HG02943 (cell line): ENCODE data around the gene PRPSAP2.
"Not testable (repeated sequence)": the region's sequence is repeated elsewhere in the genome, so short reads cannot be mapped to it uniquely, and the experiment has no call there.

Experiments
- ATAC-seq: cut with Tn5 transposase; IDR thresholded peaks from one replicate; pipeline ENCODE4 v1.9.1; 2021; ENCODE audit warnings: mild to moderate bottlenecking, low read depth, moderate library complexity; ENCODE audit not compliant: unreplicated experiment

Gene PRPSAP2

DNA sequence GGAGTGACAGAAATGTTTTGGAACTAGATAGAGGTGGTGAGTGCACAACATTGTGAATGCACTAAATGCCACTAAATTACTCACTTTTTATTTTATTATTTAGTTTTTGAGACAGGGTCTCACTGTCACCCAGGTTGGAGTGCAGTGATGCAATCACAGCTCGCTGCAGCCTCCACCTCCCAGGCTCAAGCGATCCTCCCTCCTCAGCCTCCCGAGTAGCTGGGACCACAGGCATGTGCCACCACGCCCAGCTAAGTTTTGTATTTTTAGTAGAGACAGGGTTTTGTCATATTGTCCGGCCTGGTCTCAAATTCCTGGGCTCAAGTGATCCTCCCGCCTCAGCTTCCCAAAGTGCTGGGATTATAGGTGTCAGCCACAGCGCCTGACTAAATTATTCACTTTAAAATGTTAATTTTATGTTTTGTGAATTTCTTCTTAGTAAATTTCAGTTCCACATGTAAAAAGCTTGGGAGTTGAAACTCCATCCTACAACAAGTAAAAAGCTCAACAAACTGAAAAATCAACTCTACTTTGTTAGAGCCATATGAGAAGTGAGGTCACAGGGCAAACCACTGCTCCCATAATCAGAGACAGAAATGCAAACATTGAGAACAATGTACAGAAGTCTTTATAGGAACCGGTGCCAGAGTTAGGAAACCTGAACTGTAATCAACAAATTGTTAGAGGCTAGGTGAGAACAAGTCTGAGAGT is 80.2 kb downstream of the PRPSAP2 start:
- ATAC-seq: no peak

DNA sequence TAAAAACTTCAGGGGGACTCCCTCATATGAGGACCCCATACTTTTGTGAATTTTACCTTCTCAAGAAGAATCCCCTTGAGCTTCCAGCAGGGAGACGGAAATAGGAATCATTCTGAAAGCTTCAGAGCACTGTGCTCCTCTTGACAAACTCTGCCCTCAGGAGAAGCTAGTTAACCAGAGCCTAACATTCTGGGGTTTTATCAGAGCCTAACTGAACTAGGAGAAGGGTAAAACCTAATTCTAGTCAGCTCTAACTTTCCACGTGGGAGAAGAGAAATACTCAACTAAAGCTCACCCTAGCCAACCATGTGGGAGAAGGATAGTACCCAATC is 80.7 kb downstream of the PRPSAP2 start:
- no peak for ATAC-seq

DNA sequence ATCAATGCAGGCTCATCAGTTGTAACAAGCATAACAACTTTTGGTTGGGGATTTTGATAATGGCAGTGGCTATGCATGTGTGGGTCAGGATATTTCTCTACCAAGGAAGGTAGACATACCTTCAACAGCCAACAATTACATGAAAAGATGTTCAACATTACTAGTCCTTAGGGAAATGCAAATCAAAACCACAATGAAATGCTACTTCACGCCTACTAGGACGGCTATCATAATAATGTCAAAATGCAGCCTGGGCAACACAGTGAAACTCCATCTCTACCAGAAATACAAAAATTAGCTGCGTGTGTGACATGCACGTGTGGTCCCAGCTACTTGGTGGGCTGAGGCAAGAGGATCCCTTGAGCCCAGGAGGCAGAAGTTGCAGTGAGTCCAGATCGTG is 86.7 kb downstream of the PRPSAP2 start:
- no peak for ATAC-seq

DNA sequence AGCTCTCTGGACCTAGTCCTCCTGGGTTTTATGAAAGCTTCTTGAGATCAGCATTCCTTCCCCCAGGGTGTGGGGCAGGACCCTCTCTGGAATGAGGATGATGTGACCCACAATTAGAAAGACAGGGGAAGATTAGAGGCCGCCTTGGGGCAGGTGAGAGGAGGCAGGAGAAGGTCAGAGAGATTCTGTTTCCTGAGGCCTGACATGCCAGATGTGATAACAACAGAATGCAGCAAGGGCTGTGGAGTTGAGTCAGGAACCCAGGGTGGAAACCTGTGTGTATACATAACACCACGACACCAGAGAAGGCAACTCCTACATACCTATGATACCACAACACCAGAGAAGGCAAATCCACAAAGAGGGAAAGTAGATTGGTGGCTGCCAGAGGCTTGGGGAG is 88.6 kb downstream of the PRPSAP2 start:
- ATAC-seq: no peak

DNA sequence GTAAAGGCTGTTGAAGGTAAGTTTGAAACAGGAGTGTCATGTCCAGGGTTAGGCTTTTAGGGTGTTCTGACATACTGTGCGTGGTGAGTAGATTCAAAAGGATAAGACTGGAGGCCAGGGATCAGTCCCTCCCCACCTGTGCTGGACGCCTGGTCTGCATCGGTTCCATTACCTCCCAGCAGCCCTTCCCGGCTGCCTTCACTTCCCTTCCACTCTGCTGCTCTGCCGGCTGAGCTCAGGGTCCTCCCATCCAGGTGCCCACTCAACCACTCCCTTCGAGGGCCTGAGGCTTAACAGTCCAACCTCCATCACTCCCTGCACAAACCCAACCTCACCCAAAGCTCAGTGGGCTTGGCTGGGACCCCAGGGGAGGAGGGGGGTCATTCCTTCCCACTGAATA is 89.9 kb downstream of the PRPSAP2 start:
- ATAC-seq: no peak

- ATAC-seq: no peak
Observed at GRCh38 chr17:18948476-18949006, 90.6 kb downstream of the PRPSAP2 start.

GRCh38 chr17:18949566-18949965 is 91.6 kb downstream of the PRPSAP2 start:
- no peak for ATAC-seq

DNA sequence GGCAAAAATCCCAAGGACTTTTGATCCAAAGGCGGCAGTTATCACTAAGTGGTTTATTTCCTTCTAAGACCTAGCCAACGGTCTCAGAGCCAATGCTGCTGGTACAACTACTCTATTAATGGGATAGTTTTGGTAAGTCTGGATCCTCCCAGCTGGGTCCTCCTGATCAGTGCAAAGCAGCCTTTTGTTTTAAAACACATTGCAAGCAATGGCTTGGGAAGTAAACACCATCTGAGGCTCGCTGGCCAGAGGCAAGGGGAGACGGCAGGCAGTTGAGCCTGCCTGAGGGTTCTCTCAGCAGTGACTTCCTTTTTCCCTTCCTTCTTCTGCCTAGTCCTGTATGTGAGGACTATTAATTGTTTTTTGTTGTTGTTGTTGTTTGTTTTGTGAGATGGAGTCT is 92.4 kb downstream of the PRPSAP2 start:
- no peak for ATAC-seq

DNA sequence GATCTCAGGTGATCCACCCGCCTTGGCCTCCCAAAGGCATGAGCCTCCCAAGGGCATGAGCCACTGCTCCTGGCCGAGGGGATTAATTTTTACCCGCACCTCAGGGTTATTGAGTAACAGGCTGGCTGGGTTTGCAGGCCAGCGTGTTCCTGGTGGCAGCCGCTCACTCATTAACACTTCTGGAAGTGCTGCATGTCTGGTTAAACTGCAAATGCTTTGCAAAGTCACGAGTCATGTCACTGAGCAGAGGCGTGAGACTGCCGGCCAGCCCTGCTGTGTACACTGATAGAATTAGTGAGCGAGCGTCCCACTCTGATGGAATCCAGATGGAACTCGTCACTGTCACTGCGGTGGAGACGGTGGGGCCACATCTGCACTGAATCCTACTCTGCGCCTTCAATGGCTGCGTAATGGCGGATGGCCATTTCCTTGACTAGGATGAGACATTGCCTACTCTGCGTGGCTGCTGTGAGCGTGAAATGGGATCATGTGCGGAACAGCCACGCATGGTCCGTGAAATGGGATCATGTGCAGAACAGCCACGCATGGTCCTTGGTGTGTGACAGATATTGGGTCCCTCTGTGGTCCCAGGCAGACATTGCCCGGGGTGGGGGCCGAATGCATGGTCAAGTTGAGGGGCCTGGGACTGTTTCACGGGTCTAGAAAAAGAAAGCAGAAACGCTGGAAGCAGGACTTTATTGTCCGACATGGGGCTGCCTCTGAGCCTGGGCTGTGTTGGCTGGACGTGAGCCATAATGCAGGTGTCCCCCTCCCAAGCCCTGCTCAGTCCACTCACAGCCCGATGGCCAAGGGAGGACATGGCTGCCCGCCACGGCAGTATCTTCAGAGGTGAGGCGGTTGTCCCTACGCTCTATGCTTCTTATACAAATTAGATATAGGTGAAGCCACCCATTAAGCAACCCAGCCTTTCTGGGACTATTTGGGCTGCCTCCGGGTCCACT is 93.3 kb downstream of the PRPSAP2 start:
- no peak for ATAC-seq

- no peak for ATAC-seq
Observed at GRCh38 chr17:18951941-18952842, 94.3 kb downstream of the PRPSAP2 start, which contains the start of gene SLC5A10. TSS of gene SLC5A10 (plus strand) at chr17:18952165. CDS start at chr17:18952206, 41 bp downstream.

GRCh38 chr17:18953231-18953728 is 95.3 kb downstream of the PRPSAP2 start:
- no peak for ATAC-seq

DNA sequence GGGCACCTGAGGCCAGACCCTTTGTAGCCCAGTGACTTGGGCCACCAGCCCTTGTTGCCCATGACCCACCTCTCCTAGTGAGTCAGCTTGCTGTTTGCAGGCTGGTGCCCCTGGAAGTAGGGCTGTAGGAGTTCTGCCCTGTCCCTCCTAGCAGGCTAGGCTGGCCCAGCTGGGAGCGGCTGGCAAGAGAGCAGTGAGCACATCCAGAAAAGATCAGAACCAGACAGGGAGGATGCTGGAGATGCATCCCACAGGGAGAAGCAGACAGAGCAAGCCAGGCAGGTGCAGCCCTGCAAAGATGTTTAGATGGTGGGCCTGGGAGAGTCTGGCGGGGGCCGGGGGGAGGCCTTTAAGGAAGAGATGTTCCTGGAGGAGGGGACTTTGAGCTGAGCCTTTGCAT is 96.4 kb downstream of the PRPSAP2 start:
- ATAC-seq: no peak

DNA sequence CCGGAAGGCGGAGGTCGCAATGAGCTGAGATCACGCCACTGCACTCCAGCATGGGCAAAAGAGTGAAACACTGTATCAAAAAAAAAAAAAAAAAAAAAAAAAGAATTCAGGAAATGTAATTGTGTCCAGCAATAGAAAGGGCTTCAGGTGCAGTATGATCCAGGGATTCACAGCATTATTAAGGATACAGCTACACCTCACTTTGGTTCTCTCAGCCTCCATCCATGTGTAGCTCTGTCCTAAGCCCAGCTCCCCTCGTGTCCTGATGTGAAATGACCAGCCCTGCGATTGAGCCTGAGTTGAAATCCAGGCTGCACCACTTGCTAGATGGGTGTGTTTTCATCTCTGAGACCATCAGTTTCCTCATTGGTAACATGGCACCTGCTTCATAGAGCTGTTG is 97.1 kb downstream of the PRPSAP2 start:
- no peak for ATAC-seq

DNA sequence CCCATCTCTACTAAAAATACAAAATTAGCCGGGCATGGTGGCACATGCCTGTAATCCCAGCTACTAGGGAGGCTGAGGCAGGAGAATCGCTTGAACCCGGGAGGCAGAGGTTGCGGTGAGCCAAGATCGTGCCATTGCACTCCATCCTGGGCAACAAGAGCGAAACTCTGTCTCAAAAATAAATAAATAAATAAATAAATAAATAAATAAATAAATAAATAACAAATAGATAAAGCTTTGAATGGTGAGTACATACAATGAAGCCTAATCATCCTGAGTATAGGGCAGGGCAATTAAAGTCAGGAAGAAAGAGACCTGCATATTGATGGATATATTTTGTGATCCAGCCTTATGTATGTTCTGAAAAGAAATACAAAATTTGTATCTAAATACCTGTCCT is 98.1 kb downstream of the PRPSAP2 start:
- ATAC-seq: not testable (repeated sequence)

DNA sequence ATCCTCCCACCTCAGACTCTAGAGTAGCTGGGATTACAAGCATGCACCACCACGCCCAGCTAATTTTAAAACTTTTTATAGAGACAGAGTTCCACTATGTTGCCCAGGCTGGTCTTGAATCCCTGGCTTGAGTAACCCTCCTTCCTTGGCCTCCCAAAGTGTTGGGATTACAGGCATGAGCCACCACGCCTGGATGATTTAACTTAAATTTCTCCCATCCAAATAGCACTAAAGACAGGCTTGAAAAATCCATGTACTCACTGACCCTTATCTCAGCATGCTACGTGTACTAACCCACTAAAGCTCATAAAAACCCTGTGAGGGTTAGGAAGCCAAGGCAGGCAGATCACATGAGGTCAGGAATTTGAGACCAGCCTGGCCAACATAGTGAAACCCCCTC is 98.7 kb downstream of the PRPSAP2 start:
- no peak for ATAC-seq

DNA sequence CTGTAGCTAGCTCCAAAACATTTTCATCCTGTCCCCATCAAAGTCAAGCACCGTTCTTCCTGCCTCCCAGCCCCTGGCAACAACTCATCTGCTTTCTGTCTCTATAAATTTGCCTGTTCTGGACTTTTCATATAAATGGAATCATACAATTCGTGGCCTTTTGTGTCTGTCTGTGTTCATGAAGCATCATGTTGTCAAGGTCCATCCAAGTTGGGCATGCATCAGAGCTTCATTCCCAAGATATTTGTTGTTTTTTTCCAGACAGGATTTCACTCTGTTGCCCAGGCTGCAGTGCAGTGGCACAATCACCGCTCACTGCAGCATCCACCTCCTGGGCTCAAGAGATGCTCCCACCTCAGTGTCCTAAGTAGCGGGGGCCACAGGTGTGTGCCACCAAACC is 99.9 kb downstream of the PRPSAP2 start:
- ATAC-seq: no peak

- ATAC-seq: no peak
Observed at GRCh38 chr17:18958611-18959010, 100.7 kb downstream of the PRPSAP2 start.

GRCh38 chr17:18959071-18959844 is 101.3 kb downstream of the PRPSAP2 start:
- ATAC-seq: no peak

GRCh38 chr17:18959845-18960240 is 101.9 kb downstream of the PRPSAP2 start:
- ATAC-seq: no peak
